Retinal pigment epithelial cell (primary cell): ENCODE results near the gene LIF.

Experiments
- DNase-seq: peaks from one replicate; pipeline ENCODE4 v3.0.0-alpha.2; 2010; ENCODE audit warnings: low read depth
- H3K4me3 ChIP-seq: 2 replicates; pipeline ENCODE4 v1.5.1; 2011; ENCODE audit warnings: mild to moderate bottlenecking, low read length, control low read depth, moderate library complexity
- CTCF ChIP-seq: conservative IDR thresholded peaks from 2 replicates; pipeline ENCODE4 v1.5.1; 2011; ENCODE audit warnings: low read depth, low read length, control low read depth, inconsistent platforms

The LIF gene

DNA sequence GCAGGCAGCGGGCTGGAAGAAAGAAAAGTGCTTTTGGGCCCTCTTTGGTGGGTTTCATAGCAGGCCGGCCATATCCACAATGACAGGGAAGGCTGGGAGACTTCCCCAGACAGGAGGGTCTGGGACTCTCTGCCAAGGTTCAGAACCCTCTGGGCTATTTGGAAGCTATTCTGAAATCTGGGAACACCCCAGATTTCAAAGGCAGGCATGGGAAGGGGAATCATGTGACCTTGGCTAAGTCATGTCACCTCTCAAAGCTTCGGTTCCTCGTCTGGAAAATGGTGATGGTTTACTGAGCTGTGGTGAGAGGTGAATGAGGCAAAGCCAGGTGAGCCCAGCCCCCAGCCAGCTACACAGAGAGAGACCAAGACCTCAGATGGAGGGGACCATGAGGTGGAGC lies 38.1 kb upstream of the LIF start:
- TF ChIP-seq CTCF: no peak
- no peak for DNase-seq
- no peak overlapping the region for H3K4me3 ChIP-seq

- DNase-seq: no peak
- H3K4me3 ChIP-seq: no peak overlapping the region
- no peak for TF ChIP-seq CTCF
Measured at GRCh38 chr22:30284172-30284571, 37.6 kb upstream of the LIF start.

GRCh38 chr22:30283342-30283741 lies 36.8 kb upstream of the LIF start:
- no peak for TF ChIP-seq CTCF
- DNase-seq: no peak
- H3K4me3 ChIP-seq: no peak overlapping the region

DNA sequence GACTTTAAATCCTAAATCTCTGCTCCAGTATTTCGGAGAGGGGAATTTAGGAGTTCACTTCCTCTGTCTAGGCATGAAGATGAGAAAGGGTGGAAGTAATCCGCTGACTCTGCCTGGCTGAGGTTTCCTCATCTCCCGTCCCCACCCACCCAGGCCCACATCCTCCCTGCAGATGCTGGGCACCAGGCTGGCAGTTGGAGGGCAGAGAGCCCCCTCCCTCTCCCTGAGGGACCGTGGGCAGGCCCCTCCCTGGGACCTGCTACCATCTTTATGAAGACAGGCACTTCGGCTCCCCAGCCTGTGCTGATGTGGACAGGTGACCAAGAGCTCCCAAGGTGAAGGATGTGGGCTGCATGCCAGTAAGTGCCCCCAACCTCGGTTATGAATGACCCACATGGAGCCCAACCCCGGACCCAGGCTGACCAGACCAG lies 36.1 kb upstream of the LIF start:
- TF ChIP-seq CTCF: no peak
- H3K4me3 ChIP-seq: no peak overlapping the region
- no peak for DNase-seq

DNA sequence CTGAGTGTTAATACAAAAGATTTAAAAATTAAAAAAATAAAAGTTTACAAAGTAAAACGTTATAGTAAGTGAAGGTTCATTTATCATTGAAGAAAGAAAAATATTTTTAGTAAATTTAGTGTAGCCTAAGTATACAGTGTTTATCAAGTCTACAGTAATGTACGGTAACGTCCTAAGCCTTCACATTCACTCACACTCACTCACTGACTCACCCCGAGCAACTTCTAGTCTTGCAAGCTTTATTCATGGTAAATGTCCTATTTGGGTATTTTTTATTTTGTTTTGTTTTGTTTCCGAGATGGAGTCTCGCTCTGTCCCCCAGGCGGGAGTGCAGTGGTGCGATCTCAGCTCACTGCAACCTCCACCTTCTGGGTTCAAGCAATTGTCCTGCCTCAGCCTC lies 33.9 kb upstream of the LIF start:
- no peak overlapping the region for H3K4me3 ChIP-seq
- DNase-seq: no peak
- no peak for TF ChIP-seq CTCF

- DNase-seq: no peak
- no peak for TF ChIP-seq CTCF
- H3K4me3 ChIP-seq: no peak overlapping the region
Measured at GRCh38 chr22:30279932-30280331, 33.4 kb upstream of the LIF start.

- no peak for DNase-seq
- no peak overlapping the region for H3K4me3 ChIP-seq
- no peak for TF ChIP-seq CTCF
Measured at GRCh38 chr22:30279046-30279788, 32.7 kb upstream of the LIF start.
